Measurements from ENCODE around the gene PSMA5.
"Not testable (repeated sequence)": the region's sequence is repeated elsewhere in the genome, so short reads cannot be mapped to it uniquely, and the experiment has no call there.

PSMA5 gene

GRCh38 chr1:109395602-109396512 lies 30.4 kb downstream of the PSMA5 start:
- no peak overlapping the region for H2BK15ac ChIP-seq (ENCODE audit: low read depth, poor library complexity, severe bottlenecking)
- 47% methylated on average over 5 of the region's 5 CpGs for WGBS

GRCh38 chr1:109395282-109395599 lies 31.0 kb downstream of the PSMA5 start:
- H2BK15ac ChIP-seq (ENCODE audit: low read depth, poor library complexity, severe bottlenecking); H4K8ac ChIP-seq (ENCODE audit: low read length); DNase-seq; H3K9ac ChIP-seq (ENCODE audit: low read length); H3K36me3 ChIP-seq (ENCODE audit: control insufficient read depth in 1 of 2, insufficient read depth in 2 of 2, low read depth in 1 of 2, low read length in 2 of 2); H3K23ac ChIP-seq (ENCODE audit: low read length in 2 of 2); H3K4ac ChIP-seq (ENCODE audit: low read depth in 1 of 2, low read length in 2 of 2); H3K4me3 ChIP-seq (ENCODE audit: insufficient read depth in 1 of 2, low read depth in 1 of 2, low read length in 2 of 2); H2BK120ac ChIP-seq (ENCODE audit: low read depth, low read length); H2AFZ ChIP-seq (ENCODE audit: low read depth, low read length); H3K79me1 ChIP-seq (replicated peaks; ENCODE audit: low read length, poor library complexity, severe bottlenecking); H2AK5ac ChIP-seq (ENCODE audit: low read length, severe bottlenecking); H3K14ac ChIP-seq (ENCODE audit: low read length in 2 of 2); H3K4me1 ChIP-seq (ENCODE audit: control insufficient read depth, insufficient read depth, low read depth, low read length); H3K27ac ChIP-seq (ENCODE audit: low read length, poor library complexity, severe bottlenecking); H2BK12ac ChIP-seq (ENCODE audit: low read length in 2 of 2); H2BK5ac ChIP-seq (ENCODE audit: low read depth, low read length, poor library complexity, severe bottlenecking); H3K9me3 ChIP-seq (ENCODE audit: control insufficient read depth, low read length); H3K18ac ChIP-seq (ENCODE audit: low read depth in 1 of 2, low read length in 2 of 2); H3K27me3 ChIP-seq (ENCODE audit: control insufficient read depth in 1 of 2, insufficient read depth in 1 of 2, low read length in 2 of 2); H4K91ac ChIP-seq (ENCODE audit: low read length); H3K4me2 ChIP-seq (ENCODE audit: low read length, poor library complexity, severe bottlenecking): not testable (repeated sequence)
- 63% methylated on average over 7 of the region's 8 CpGs for WGBS

More at GRCh38 chr1:109395602-109396512, 30.4 kb downstream of the PSMA5 start:
- no peaks in the 10 kb centered on the region for H3K9me3 ChIP-seq (ENCODE audit: control insufficient read depth, low read length)
- no peak overlapping the region for H3K14ac ChIP-seq (ENCODE audit: low read length in 2 of 2)
- H2BK12ac ChIP-seq (ENCODE audit: low read length in 2 of 2): peak overlapping the region in 1 of 2 experiments; percentile 39
- H4K91ac ChIP-seq (ENCODE audit: low read length): no peak overlapping the region
- no peak overlapping the region for H2AK5ac ChIP-seq (ENCODE audit: low read length, severe bottlenecking)
- no peak overlapping the region for H2BK120ac ChIP-seq (ENCODE audit: low read depth, low read length)
- H3K79me1 ChIP-seq (replicated peaks; ENCODE audit: low read length, poor library complexity, severe bottlenecking): peaks cover 2% of the 10 kb centered on the region
- H3K27me3 ChIP-seq (ENCODE audit: control insufficient read depth in 1 of 2, insufficient read depth in 1 of 2, low read length in 2 of 2): no peaks in the 10 kb centered on the region
- no peak overlapping the region for H3K4me3 ChIP-seq (ENCODE audit: insufficient read depth in 1 of 2, low read depth in 1 of 2, low read length in 2 of 2)
- no peak overlapping the region for H3K9ac ChIP-seq (ENCODE audit: low read length)
- peaks cover 0 to 11% of the 10 kb centered on the region in 2 experiments for H3K36me3 ChIP-seq (ENCODE audit: control insufficient read depth in 1 of 2, insufficient read depth in 2 of 2, low read depth in 1 of 2, low read length in 2 of 2)
- peak overlapping the region; percentile 73 for H3K27ac ChIP-seq (ENCODE audit: low read length, poor library complexity, severe bottlenecking)
- no peak overlapping the region for H2BK5ac ChIP-seq (ENCODE audit: low read depth, low read length, poor library complexity, severe bottlenecking)
- H3K18ac ChIP-seq (ENCODE audit: low read depth in 1 of 2, low read length in 2 of 2): peak overlapping the region in 1 of 2 experiments; percentile 4
- no peak overlapping the region for H2AFZ ChIP-seq (ENCODE audit: low read depth, low read length)
- H3K4ac ChIP-seq (ENCODE audit: low read depth in 1 of 2, low read length in 2 of 2): no peak overlapping the region
- no peak overlapping the region for H3K23ac ChIP-seq (ENCODE audit: low read length in 2 of 2)
- H3K4me2 ChIP-seq (ENCODE audit: low read length, poor library complexity, severe bottlenecking): peak overlapping the region; percentile 87
- peak; percentile 50 for DNase-seq
- H3K4me1 ChIP-seq (ENCODE audit: control insufficient read depth, insufficient read depth, low read depth, low read length): peaks cover 9% of the 10 kb centered on the region
- H4K8ac ChIP-seq (ENCODE audit: low read length): no peak overlapping the region

- H4K91ac ChIP-seq (ENCODE audit: low read length): no peak overlapping the region
- no peak overlapping the region for H3K4me2 ChIP-seq (ENCODE audit: low read length, poor library complexity, severe bottlenecking)
- no peak overlapping the region for H3K4me3 ChIP-seq (ENCODE audit: insufficient read depth in 1 of 2, low read depth in 1 of 2, low read length in 2 of 2)
- no peak overlapping the region for H3K18ac ChIP-seq (ENCODE audit: low read depth in 1 of 2, low read length in 2 of 2)
- H3K9ac ChIP-seq (ENCODE audit: low read length): no peak overlapping the region
- DNase-seq: no peak
- no peak overlapping the region for H2BK12ac ChIP-seq (ENCODE audit: low read length in 2 of 2)
- peak overlapping the region; percentile 8 for H3K27ac ChIP-seq (ENCODE audit: low read length, poor library complexity, severe bottlenecking)
- H3K79me1 ChIP-seq (replicated peaks; ENCODE audit: low read length, poor library complexity, severe bottlenecking): peaks cover 6% of the 10 kb centered on the region
- H4K8ac ChIP-seq (ENCODE audit: low read length): no peak overlapping the region
- H2AFZ ChIP-seq (ENCODE audit: low read depth, low read length): no peak overlapping the region
- no peak overlapping the region for H2AK5ac ChIP-seq (ENCODE audit: low read length, severe bottlenecking)
- no peak overlapping the region for H2BK5ac ChIP-seq (ENCODE audit: low read depth, low read length, poor library complexity, severe bottlenecking)
- H3K14ac ChIP-seq (ENCODE audit: low read length in 2 of 2): no peak overlapping the region
- H3K36me3 ChIP-seq (ENCODE audit: control insufficient read depth in 1 of 2, insufficient read depth in 2 of 2, low read depth in 1 of 2, low read length in 2 of 2): no peaks in the 10 kb centered on the region
- no peak overlapping the region for H3K4ac ChIP-seq (ENCODE audit: low read depth in 1 of 2, low read length in 2 of 2)
- no peak overlapping the region for H2BK120ac ChIP-seq (ENCODE audit: low read depth, low read length)
- 64% methylated on average over 2 of the region's 5 CpGs for WGBS
- H3K9me3 ChIP-seq (ENCODE audit: control insufficient read depth, low read length): no peaks in the 10 kb centered on the region
- H2BK15ac ChIP-seq (ENCODE audit: low read depth, poor library complexity, severe bottlenecking): no peak overlapping the region
- peaks cover 9% of the 10 kb centered on the region for H3K4me1 ChIP-seq (ENCODE audit: control insufficient read depth, insufficient read depth, low read depth, low read length)
- no peak overlapping the region for H3K23ac ChIP-seq (ENCODE audit: low read length in 2 of 2)
- no peaks in the 10 kb centered on the region for H3K27me3 ChIP-seq (ENCODE audit: control insufficient read depth in 1 of 2, insufficient read depth in 1 of 2, low read length in 2 of 2)
These were observed 31.5 kb downstream of the PSMA5 start for GRCh38 chr1:109394591-109395281.

GRCh38 chr1:109393617-109394233 lies 32.5 kb downstream of the PSMA5 start:
- Histone ChIP-seq H3K4me3 (ENCODE audit: insufficient read depth in 1 of 2, low read depth in 1 of 2, low read length in 2 of 2) (peak overlapping the region in 1 of 2 experiments; percentile 65), H3K23ac (ENCODE audit: low read length in 2 of 2) (no peak overlapping the region), H2AK5ac (ENCODE audit: low read length, severe bottlenecking) (peak overlapping the region; percentile 91), H3K4me2 (ENCODE audit: low read length, poor library complexity, severe bottlenecking) (no peak overlapping the region), H2BK5ac (ENCODE audit: low read depth, low read length, poor library complexity, severe bottlenecking) (no peak overlapping the region), H3K9me3 (ENCODE audit: control insufficient read depth, low read length) (no peaks in the 10 kb centered on the region), H3K14ac (ENCODE audit: low read length in 2 of 2) (no peak overlapping the region), H3K36me3 (ENCODE audit: control insufficient read depth in 1 of 2, insufficient read depth in 2 of 2, low read depth in 1 of 2, low read length in 2 of 2) (no peaks in the 10 kb centered on the region), H3K79me1 (replicated peaks; ENCODE audit: low read length, poor library complexity, severe bottlenecking) (peaks cover 9% of the 10 kb centered on the region), H2BK12ac (ENCODE audit: low read length in 2 of 2) (no peak overlapping the region), H4K91ac (ENCODE audit: low read length) (no peak overlapping the region), H2BK15ac (ENCODE audit: low read depth, poor library complexity, severe bottlenecking) (no peak overlapping the region), H3K18ac (ENCODE audit: low read depth in 1 of 2, low read length in 2 of 2) (no peak overlapping the region), H3K27ac (ENCODE audit: low read length, poor library complexity, severe bottlenecking) (peak overlapping the region; percentile 69), H2BK120ac (ENCODE audit: low read depth, low read length) (no peak overlapping the region), H2AFZ (ENCODE audit: low read depth, low read length) (no peak overlapping the region), H3K4ac (ENCODE audit: low read depth in 1 of 2, low read length in 2 of 2) (peak overlapping the region in 1 of 2 experiments; percentile 71), H3K9ac (ENCODE audit: low read length) (peak overlapping the region; percentile 86), H3K4me1 (ENCODE audit: control insufficient read depth, insufficient read depth, low read depth, low read length) (peaks cover 9% of the 10 kb centered on the region), H4K8ac (ENCODE audit: low read length) (no peak overlapping the region), H3K27me3 (ENCODE audit: control insufficient read depth in 1 of 2, insufficient read depth in 1 of 2, low read length in 2 of 2) (no peaks in the 10 kb centered on the region)
- no peak for DNase-seq
- no CpG with 5 or more reads among the region's 2 CpGs for WGBS

Measured in mesenchymal stem cell (in vitro differentiated cells and primary cell).